Measurements from ENCODE around the gene KRTAP10-8.
"Not testable (repeated sequence)": the region's sequence is repeated elsewhere in the genome, so short reads cannot be mapped to it uniquely, and the experiment has no call there.

The KRTAP10-8 gene

DNA sequence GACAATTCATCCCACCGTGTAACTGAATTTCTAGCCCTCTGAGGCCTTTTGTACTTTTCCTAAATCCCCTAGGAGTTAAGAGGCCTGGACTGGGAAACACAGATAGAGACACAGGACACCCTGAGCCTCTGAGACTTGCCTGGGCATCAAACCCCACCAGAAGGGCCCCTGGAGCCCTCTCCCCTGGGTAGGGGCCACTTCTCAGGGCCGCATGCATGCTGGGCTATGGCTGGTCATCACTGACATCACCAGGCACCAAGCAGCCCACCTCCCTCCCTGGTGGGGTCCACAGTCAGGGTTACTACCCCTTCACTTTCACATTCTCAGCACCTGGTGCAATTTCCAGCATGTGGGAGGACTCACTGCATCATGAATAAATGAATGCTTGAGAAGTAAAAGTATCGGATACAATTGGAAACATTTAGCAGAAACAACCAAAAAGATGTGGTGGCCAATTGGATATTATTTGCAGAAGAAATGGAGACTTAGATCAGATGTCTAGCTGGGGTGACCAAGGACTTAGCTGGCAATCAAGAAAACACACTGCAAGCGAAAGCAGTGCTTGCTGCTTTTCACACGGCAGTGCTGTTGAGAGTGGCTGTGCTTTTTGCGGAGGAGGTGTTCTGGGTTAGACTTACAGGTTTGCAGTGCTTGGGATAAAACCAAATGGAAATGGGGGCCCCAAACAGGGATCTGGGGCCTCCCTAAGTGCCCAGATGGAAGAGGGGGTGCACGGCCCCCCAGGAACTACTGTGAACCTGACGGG lies 12.4 kb upstream of the KRTAP10-8 start:
- DNase-seq (ENCODE audit: low read depth in 2 of 2) = no peak

DNA sequence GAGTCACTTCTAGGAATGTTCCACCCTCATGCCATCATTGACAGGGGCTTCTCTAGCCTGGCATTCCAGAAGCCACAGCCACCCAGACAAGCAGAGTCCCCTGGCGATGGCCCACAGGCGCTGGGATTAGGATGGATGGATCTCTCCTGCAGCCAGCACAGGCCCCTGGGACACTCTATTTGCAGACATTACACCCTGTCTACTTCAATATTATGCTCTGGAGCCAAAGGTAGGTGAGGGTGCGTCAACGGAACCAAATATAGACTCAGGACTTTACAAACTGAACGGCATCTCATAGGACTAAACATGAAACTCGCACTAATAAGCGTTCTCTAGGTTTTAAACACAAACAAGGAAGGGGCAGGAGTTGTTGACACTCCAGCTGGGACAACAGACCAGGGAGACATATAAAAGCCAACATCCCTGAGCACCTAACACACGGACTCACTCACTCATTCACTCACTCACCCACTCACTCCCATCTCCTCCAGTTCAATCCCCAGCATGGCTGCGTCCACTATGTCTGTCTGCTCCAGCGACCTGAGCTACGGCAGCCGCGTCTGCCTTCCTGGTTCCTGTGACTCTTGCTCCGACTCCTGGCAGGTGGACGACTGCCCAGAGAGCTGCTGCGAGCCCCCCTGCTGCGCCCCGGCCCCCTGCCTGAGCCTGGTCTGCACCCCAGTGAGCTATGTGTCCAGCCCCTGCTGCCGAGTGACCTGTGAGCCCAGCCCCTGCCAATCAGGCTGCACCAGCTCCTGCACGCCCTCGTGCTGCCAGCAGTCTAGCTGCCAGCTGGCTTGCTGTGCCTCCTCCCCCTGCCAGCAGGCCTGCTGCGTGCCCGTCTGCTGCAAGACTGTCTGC lies 11.5 kb upstream of the KRTAP10-8 start, which contains the start of gene KRTAP10-7:
TSS of gene KRTAP10-7 (plus strand) at position 480 of the 861 bp plus-strand sequence. CDS start at position 505, 25 bp downstream.
- DNase-seq (ENCODE audit: low read depth in 2 of 2) = not testable (repeated sequence)

DNA sequence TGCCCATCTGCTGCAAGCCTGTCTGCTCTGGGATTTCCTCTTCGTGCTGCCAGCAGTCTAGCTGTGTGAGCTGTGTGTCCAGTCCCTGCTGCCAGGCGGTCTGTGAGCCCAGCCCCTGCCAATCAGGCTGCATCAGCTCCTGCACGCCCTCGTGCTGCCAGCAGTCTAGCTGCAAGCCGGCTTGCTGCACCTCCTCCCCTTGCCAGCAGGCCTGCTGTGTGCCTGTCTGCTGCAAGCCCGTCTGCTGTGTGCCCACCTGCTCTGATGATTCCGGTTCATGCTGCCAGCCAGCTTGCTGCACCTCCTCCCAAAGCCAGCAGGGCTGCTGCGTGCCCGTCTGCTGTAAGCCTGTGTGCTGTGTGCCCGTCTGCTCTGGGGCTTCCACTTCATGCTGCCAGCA lies 10.8 kb upstream of the KRTAP10-8 start:
- not testable (repeated sequence) for DNase-seq (ENCODE audit: low read depth in 2 of 2)

DNA sequence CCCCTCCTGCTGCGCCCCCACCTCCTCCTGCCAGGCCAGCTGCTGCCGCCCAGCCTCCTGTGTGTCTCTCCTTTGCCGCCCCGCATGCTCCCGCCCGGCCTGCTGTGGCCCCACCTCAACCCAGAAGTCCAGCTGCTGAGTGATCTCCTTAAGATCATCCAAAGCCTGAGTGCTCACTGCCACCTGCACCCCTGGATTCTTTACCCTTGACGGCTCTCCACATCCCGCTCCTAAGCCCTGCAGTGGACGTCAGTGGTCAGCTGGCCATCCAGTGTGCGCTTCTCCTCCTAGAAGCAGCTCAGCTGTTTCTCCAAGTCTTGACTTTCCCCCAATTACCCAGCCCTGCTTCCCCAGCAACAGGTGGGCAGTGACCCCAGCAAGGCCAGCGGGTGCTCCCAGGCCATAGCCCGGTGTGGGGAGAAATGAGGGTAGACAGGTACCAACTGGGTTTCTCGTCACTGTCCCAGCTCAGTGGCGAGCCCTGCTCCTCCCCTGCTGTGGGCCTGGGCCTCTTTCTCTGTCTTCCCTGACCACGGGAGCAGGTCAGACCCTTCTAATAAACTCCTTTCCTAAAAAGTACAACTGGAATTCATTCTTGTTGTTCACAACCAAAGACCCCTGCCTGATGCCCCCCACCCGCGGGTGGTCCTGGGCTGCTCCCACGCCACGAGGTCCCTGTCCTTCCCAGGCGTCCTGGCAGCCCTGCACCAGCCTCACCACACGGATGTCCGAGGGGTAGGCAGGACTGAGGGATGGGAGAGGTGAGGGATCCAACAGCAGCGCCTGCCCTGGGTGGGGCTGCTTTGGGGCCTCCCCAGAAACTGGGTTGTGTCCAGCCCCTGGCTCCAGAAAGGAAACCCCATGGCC lies 10.1 kb upstream of the KRTAP10-8 start:
- no peak for DNase-seq (ENCODE audit: low read depth in 2 of 2)

DNA sequence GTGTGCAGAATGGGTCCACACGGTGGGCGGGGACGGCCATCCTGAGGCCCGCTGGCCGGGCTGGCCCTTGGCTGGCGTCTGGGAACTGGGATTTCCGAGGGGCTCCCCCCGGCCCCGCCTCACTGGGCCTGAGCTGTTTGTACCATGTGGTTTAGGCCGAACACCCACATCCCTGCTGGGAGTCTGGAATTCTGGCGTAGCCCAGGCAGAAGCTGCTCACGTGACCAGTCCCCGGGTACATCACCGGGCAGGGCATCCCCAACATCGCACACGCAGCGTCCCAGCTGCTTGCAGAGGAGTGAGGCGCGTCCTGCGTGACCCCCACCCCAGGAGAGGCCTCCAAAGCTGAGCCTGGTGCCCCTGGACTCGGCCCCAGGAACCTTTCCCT lies 9.4 kb upstream of the KRTAP10-8 start:
- DNase-seq (ENCODE audit: low read depth in 2 of 2) = no peak

DNA sequence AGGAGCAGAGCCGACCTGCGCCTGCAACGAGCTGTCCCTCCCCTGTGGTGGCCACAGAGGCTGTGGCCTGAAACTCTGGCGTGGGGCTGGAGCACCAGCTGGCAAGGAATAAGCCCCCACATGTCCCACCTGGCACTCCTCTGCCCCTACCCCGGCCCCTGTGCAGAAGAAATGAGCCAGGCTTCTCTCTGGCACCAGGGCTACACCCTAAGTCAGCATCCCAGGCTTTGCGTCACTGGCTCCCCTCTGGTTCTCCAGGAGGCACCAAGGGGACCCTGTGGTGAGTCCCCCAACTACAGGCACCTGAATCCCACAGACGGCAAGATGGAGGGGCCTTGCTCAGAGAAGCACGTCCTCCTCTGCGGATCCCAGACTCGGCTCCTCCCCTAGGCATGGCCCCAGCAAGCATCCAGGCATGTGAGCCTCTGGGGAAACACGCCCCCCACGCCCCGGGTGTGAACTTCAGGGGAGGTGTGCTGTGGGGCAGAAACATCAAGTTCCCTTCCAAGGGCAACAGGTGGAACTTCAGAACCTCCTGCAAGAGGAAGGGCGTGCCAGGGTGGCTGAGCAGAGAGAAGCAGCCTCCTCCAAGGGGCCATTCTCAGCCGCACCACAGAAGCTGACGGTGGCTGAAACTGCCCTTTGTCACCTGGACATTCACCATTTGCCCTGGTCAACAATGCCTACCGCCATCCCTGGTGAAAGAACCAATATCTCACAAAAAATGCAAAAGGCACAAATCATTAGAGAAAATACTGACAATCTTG lies 8.6 kb upstream of the KRTAP10-8 start:
- no peak for DNase-seq (ENCODE audit: low read depth in 2 of 2)

DNA sequence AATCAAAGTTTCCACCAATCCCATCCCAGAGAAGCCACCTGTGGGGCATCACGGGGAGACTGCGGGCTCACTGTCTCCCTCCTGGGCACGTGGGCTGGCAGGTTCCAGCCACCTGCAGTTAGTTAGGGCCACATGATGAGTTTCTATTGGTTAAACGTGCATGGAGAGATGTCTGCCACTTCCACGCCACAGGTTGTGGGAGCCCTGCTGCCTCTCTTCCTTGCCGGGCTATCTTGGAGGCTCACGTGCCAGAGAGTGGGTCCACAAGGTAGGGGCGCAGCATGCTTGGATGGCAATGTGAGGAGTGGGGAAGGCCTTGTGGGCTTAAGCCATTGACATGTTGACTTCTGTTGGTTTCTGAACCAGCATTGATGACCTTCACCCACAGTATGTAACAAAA lies 8.0 kb upstream of the KRTAP10-8 start:
- no peak for DNase-seq (ENCODE audit: low read depth in 2 of 2)

DNA sequence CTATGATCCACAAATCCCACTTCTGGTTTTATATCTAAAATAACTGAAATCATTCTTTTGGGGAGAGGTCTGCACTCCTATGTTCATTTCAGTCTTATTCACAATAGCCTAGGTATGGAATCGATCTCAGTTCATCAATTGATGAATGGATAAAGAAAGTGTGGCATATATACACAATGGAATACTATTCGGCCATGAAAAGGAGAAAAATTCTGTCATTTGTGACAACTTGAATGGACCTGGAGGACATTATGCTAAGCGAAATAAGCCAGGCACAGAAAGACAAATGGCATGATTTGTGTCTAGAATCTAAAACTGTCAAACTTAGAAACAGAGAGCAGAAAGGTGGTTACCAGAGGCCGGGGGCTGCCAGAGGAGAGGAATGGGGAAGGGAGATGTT lies 5.4 kb upstream of the KRTAP10-8 start:
- no peak for DNase-seq (ENCODE audit: low read depth in 2 of 2)

DNA sequence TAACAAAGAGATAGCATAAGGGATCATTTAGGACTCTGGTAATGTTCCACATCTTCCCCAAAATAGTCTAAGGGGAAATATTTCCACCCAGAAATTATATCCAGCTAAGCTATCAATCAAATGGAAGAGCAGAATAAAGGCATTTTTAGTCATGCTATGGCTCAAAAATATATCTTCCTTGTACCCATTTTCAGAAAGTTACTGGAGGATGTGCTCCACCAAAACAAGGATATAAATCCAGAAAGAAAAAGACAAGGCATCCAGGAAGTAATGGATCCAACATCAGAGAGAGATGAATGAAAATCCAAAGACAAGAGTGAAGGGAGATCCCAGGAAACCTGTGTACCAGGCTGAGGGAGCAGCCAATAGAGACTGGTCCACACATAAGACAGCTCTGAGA lies 2.7 kb upstream of the KRTAP10-8 start:
- no peak for DNase-seq (ENCODE audit: low read depth in 2 of 2)

DNA sequence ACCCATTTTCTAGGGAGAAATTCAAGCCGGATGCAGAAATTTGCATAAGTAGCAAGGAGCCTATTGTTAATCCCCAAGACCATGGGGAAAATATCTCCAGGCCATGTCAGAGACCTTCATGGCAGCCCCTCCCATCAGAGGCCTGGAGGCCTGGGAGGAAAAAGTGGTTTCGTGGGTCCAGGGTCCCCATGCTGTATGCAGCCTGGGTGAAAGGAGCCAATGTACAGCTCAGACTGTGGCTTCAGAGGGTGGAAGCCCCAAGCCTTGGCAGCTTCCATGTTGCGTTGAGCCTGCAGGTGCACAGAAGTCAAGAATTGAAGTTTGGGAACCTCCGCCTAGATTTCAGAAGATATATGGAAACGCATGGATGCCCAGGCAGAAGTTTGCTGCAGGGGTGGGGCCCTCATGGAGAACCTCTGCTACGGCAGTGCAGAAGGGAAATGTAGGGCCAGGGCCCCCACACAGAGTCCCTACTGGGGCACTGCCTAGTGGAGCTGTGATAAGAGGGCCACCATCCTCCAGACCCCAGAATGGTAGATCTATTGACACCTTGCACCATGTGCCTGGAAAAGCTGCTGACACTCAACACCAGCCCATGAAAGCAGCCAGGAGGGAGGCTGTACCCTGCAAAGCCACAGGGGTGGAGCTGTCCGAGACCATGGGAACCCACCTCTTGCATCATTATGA lies 1.6 kb upstream of the KRTAP10-8 start:
- not testable (repeated sequence) for DNase-seq (ENCODE audit: low read depth in 2 of 2)

DNA sequence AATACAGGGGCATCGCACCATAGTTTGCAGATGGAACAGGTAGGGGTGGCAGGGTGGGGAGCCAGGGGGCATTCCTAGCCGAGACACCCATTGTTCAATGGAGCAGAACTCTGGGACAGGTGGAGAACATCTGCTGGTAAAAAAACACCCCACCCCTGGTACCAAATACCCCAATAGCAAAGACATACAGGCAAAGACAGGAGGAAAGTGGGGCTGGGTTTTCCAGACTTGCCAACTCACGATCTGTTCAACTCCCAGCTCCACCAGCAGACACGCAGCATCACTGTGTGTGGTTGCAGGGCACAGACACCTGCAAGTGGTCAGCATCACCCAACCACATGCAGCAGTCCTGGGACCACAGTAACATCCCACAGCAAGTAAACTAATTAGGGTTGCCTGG lies 328 bp upstream of the KRTAP10-8 start:
- no peak for DNase-seq (ENCODE audit: low read depth in 2 of 2)

DNA sequence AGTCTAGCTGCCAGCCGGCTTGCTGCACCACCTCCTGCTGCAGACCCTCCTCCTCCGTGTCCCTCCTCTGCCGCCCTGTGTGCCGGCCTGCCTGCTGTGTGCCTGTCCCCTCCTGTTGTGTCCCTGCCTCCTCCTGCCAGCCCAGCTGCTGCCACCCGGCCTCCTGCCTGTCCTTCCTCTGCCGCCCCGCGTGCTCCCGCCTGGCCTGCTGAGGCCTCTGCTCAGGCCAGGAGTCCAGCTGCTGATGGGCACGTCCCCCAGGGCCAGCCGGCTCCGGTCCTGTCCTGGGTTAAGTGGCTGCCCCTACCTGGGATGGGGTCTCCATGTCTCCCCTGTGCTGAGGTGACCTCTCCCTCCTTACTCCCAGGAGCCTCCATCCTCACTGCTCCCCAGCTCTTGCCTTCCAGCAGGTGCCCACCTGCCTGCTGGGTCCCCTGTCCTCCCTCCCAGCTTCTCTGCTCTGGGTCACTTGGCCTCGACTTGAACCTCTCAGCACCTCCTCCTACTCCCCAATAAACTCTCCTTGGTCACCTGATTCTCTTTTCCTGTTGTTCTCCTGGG lies 870 bp downstream of the KRTAP10-8 start:
- no peak for DNase-seq (ENCODE audit: low read depth in 2 of 2)

DNA sequence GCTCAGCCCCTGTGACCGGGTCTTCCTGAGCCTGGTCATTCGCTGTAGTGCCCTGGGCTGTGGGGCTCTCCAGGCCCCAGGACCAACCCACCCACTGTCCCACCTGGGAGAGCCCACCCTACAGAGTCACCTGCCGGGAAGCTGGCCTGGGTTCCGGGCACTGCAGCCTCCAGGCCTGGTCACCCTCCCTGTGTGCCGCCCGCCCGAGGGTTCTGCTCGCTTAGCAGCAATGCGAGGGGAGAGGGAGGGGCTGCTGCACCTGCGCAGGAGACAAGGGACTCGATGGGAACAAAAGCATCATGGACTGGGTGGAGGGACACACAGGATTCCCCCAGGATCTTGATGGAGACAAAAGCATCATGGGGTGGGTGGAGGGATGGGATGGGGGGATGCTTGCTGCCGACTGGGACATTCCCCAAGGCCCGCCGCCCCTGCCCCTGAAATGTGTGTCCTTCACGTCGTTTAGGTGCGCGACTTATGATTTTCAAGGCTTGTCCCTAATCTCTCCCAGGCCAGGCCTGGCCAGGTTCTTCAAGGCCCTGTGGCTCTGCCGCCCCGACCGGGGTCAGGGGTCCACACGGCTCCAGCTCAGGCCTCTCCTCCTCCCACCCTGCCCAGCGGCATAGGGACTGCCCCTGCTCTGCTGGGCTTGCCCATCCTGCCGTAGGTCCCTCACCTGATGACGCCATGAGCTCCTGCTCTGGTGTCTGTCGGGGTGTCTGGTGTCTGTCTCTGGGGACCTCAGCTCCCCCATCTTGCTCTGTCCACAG lies 1.7 kb downstream of the KRTAP10-8 start:
- DNase-seq (ENCODE audit: low read depth in 2 of 2) = no peak

DNA sequence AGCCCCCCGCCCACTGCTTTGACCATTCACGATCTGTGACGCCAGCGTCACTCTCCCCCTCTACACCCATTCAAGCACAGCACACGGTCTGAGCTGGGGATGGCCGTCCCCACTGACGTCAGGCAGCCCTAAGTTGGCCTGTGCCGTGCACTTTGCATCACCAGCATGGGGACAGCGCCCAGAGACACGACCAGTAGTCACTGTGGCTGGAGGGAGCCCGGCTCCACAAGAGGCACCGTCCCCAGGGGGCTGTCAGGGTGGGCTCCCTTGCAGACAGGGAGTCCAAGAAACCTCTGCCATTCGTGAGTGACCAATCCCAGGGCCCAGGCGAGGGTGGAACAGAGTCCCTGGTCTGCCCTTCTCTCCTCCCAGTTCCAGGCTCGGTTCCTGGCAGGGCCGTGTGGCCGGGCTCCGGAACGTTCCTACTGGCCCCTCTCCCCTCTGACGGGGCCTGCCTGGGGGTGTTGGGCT lies 2.3 kb downstream of the KRTAP10-8 start:
- no peak for DNase-seq (ENCODE audit: low read depth in 2 of 2)

DNA sequence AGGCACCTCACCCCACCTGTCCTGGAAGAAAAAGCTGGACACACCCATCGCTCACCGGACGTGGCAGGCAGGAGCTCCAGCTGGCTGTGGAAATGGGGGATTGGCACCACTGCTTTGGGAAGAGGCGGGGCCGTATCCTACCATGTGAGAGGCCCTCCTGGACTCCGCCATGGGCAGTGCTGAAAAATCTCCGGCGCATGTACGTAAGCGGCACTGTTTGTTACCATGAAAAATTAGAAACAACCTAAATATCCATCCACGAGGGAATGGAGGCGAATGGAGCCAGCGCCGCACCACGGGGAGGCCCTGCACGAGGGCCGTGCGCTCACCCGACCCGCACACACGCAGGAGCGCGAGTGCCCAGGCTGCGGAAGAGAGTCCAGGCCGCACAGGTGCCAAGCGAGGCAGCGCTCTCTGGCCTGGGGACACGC lies 3.1 kb downstream of the KRTAP10-8 start:
- no peak for DNase-seq (ENCODE audit: low read depth in 2 of 2)

DNA sequence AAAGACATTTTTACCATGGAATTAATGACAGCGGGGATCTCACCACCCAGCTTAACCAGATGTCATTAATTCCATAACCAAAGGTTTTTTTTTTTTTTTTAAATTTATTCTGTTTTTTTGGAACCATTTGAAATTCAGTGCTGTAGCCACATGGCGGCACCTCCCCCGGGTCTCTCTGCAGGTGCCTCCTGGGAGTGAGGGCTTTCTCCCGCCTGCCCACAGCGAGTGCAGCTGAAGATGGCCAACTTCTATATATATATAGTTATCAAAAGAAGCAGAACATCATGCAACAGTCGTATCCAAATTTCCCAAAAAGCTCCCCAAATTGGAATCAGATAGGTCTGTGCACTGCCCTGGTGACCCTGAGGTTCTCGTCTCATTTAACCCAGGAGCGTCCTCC lies 3.6 kb downstream of the KRTAP10-8 start:
- DNase-seq (ENCODE audit: low read depth in 2 of 2) = no peak

DNA sequence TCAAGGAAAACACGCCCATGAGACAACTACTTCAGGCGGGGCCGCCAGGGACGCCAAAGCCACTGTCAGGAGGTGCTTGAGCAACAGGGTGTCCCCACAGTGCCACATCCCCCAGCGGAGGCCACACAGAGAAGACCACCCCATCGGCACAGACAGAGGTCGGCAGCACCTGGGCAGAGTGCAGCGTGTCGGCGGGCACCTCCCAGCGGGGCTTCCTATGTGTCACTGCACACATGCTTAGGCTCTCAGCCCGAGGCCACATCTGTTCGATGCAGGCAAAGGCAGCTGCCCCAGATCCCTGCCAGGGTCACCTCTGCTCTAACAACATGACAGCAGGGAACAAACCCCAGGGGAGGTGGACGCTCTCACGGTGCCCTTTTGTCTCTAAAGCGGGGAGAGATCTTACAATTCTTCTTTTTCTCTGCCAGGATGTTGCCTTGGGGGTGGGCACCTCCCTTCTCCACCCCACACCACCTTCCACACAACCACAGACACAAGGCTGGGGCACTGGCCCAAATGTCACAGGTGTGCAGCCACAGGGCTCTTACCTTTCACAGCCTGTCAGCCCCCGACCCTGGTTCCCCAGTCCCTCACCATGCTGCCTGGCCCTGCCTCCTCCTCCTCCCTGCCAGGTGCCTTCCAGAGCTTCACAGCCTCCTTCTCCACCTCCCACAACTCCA lies 4.2 kb downstream of the KRTAP10-8 start:
- no peak for DNase-seq (ENCODE audit: low read depth in 2 of 2)

DNA sequence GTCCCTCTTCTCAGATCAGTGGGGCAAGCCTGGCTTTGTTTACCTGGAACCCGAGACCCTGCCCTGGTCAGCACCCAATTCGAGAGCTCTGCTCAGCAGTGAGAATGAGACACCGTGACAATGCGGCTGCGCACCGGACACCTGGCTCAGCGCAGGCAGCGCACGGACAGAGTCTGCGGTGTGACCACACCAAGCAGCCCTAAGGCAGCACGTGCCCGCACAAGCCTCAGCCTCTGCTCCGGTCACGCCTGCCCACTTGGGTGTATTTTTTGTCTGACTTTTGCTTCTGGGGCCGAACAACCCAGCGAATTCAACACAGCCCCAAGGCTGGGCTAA lies 4.7 kb downstream of the KRTAP10-8 start:
- DNase-seq (ENCODE audit: low read depth in 2 of 2) = no peak

DNA sequence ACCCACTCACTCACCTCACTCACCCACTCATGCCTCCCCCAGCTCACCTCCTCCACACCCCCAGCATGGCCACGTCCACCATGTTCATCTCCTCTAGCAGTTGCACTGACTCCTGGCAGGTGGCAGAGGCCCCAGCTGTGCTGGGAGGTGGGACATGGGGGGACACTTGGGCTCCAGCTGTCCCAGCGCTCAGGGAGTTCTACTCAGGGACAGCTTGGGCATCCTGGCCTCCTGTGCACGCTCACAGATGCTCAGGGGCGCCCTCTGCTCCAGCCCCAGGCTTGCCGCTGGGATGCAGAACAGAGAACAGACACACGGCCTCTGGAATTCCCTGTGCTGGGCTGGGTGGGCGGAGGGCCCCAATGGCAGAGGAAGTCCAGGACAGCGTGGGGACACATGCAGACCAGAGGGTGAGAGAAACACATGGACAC lies 5.2 kb downstream of the KRTAP10-8 start:
- DNase-seq (ENCODE audit: low read depth in 2 of 2) = no peak
